GM19455 (cell line): ENCODE results near the gene TPSG1.
"Not testable (repeated sequence)": the region's sequence is repeated elsewhere in the genome, so short reads cannot be mapped to it uniquely, and the experiment has no call there.

Experiments used
- ATAC-seq: cut with Tn5 transposase; IDR thresholded peaks from one replicate; pipeline ENCODE4 v1.9.1; 2021; ENCODE audit not compliant: unreplicated experiment

Gene TPSG1

GRCh38 chr16:1232049-1232748 lies 7.1 kb upstream of the TPSG1 start:
- ATAC-seq = not testable (repeated sequence)

GRCh38 chr16:1231301-1231700 lies 6.2 kb upstream of the TPSG1 start:
- not testable (repeated sequence) for ATAC-seq

GRCh38 chr16:1230471-1231212 lies 5.6 kb upstream of the TPSG1 start:
- not testable (repeated sequence) for ATAC-seq

- not testable (repeated sequence) for ATAC-seq
Observed at GRCh38 chr16:1230084-1230470, 5.0 kb upstream of the TPSG1 start, which contains the start of gene TPSB2. TSS of gene TPSB2 (minus strand) at chr16:1230184. CDS start at chr16:1229951, 233 bp downstream.

GRCh38 chr16:1229476-1229875 lies 4.4 kb upstream of the TPSG1 start:
- not testable (repeated sequence) for ATAC-seq

GRCh38 chr16:1228227-1228626 lies 3.2 kb upstream of the TPSG1 start:
- ATAC-seq = not testable (repeated sequence)

GRCh38 chr16:1226692-1227091 lies 1.6 kb upstream of the TPSG1 start:
- not testable (repeated sequence) for ATAC-seq

- not testable (repeated sequence) for ATAC-seq
Observed at GRCh38 chr16:1225728-1226311, 752 bp upstream of the TPSG1 start.

- ATAC-seq = no peak
Observed at GRCh38 chr16:1224558-1224957, 510 bp downstream of the TPSG1 start.

GRCh38 chr16:1223355-1224214 lies 1.5 kb downstream of the TPSG1 start:
- ATAC-seq = no peak

- no peak for ATAC-seq
Observed at GRCh38 chr16:1222553-1223354, 2.3 kb downstream of the TPSG1 start.

GRCh38 chr16:1221628-1222552 lies 3.2 kb downstream of the TPSG1 start:
- ATAC-seq = no peak

- no peak for ATAC-seq
Observed at GRCh38 chr16:1220841-1221627, 4.0 kb downstream of the TPSG1 start.

GRCh38 chr16:1220098-1220728 lies 4.9 kb downstream of the TPSG1 start:
- no peak for ATAC-seq

- no peak for ATAC-seq
Observed at GRCh38 chr16:1218930-1219611, 6.0 kb downstream of the TPSG1 start.

GRCh38 chr16:1218061-1218929 lies 6.8 kb downstream of the TPSG1 start:
- ATAC-seq = no peak
